NCI-H526 treated with DMSO at 0.1 percent for 48 hours (cell line): ENCODE results near the gene MALL.
"Not testable (repeated sequence)": the region's sequence is repeated elsewhere in the genome, so short reads cannot be mapped to it uniquely, and the experiment has no call there.

Experiments
- DNase-seq: peaks from one replicate; lab custom pipeline; 2025; lab: John Stamatoyannopoulos, UW

The MALL gene

GRCh38 chr2:110120171-110121051 is 4.8 kb upstream of the MALL start:
- no peak for DNase-seq

- DNase-seq, result no peak
These were observed 550 bp upstream of the MALL start for GRCh38 chr2:110116033-110116710.

GRCh38 chr2:110114831-110115255 is 779 bp downstream of the MALL start:
- peak; percentile 35 for DNase-seq

GRCh38 chr2:110113961-110114591 is 1.5 kb downstream of the MALL start:
- DNase-seq, result peak; percentile 7

- not testable (repeated sequence) for DNase-seq
These were observed 7.3 kb downstream of the MALL start for GRCh38 chr2:110108291-110108690.

- no peak for DNase-seq
These were observed 8.2 kb downstream of the MALL start for GRCh38 chr2:110107092-110108079.

GRCh38 chr2:110106642-110107041 is 9.0 kb downstream of the MALL start:
- no peak for DNase-seq

- DNase-seq, result no peak
These were observed 9.8 kb downstream of the MALL start for GRCh38 chr2:110105608-110106467.

- no peak for DNase-seq
These were observed 10.4 kb downstream of the MALL start for GRCh38 chr2:110105183-110105582.

GRCh38 chr2:110104025-110104771 is 11.4 kb downstream of the MALL start:
- no peak for DNase-seq

GRCh38 chr2:110103061-110103961 is 12.3 kb downstream of the MALL start:
- no peak for DNase-seq

GRCh38 chr2:110101901-110102803 is 13.5 kb downstream of the MALL start:
- no peak for DNase-seq

- DNase-seq, result no peak
These were observed 14.3 kb downstream of the MALL start for GRCh38 chr2:110101280-110101844.

GRCh38 chr2:110100880-110101279 is 14.7 kb downstream of the MALL start:
- not testable (repeated sequence) for DNase-seq

- no peak for DNase-seq
These were observed 15.1 kb downstream of the MALL start for GRCh38 chr2:110100480-110100879.

- no peak for DNase-seq
These were observed 16.0 kb downstream of the MALL start for GRCh38 chr2:110099471-110100225.

GRCh38 chr2:110099038-110099425 is 16.6 kb downstream of the MALL start:
- no peak for DNase-seq
